Testis (tissue), 3 donors: ENCODE data around the gene SPSB3. TPM values are rescaled to one million over a fixed set of nuclear protein-coding genes. Genes with fewer than 3 reads are reported as not detected.
A peak's percentile ranks its signal among the peaks of the same experiment; 100 is the strongest.

ENCODE experiments used
- DNase-seq: peaks from one replicate; pipeline ENCODE4 v3.0.0-alpha.2; 2019
- H3K27ac ChIP-seq, 2 donors: fragments of 200-600 bp; sonication (generic); one replicate each; pipeline ENCODE4 v1.5.1; 2019
- H3K27me3 ChIP-seq: fragments of 200-600 bp; sonication (generic); one replicate; pipeline ENCODE4 v1.5.1; 2019
- H3K36me3 ChIP-seq: fragments of 200-600 bp; sonication (generic); one replicate; pipeline ENCODE4 v1.5.1; 2017; ENCODE audit warnings: low read depth; ENCODE audit errors: missing control alignments
- H3K4me1 ChIP-seq: fragments of 200-600 bp; sonication (generic); one replicate; pipeline ENCODE4 v1.5.1; 2019
- H3K4me3 ChIP-seq, 2 donors: fragments of 200-600 bp; sonication (generic); one replicate each; pipeline ENCODE4 v1.5.1; 2017 to 2019
- H3K9me3 ChIP-seq: fragments of 200-600 bp; sonication (generic); one replicate; pipeline ENCODE4 v1.5.1; 2017
- POLR2A ChIP-seq: fragments of 450-650 bp; IDR thresholded peaks from one replicate; pipeline ENCODE4 v1.6.1; 2017; ENCODE audit warnings: antibody characterized with exemption, mild to moderate bottlenecking, moderate library complexity
- WGBS, 2 donors: methylation state at CpG; one replicate each; pipeline ENCODE4 v1.1.5; 2018; 5-methylcytosine and 5-hydroxymethylcytosine counted together
- intact Hi-C: fragments of 100-400 bp; cut with DNase I; formaldehyde crosslinking; loops from one replicate; pipeline ENCODE4 v1.15.1; 2023; ENCODE audit warnings: low total_unique reads
- polyA plus RNA-seq: library from polyadenylated mRNA; stranded (reverse); fragments of 350-450 nt; fragmentation: Illumina TruSeq; extraction: RNeasy Lipid Tissue Mini Kit (QIAGEN cat#74804); gene quantifications from one replicate; pipeline ENCODE4 v1.2.3, GENCODE V29; 2014; ENCODE audit warnings: low read depth, low replicate concordance; ENCODE audit not compliant: insufficient read depth
- total RNA-seq, 2 donors: library from RNA; depleted of rRNA; stranded (reverse); fragments of >200 nt; gene quantifications; one replicate each; pipeline ENCODE4 v1.2.3, GENCODE V29; 2016
- TF ChIP-seq, protein P1 (sequence below), 3 experiments: fragments of 450-650 bp in 2 of 3; fragments of 200-600 bp in 1 of 3; sonication (generic) in 1 of 3; IDR thresholded peaks; one replicate each; pipeline ENCODE4 v1.5.1; 2016 to 2019; ENCODE audit warnings: antibody characterized with exemption in 3 of 3, mild to moderate bottlenecking in 2 of 3, moderate library complexity in 1 of 3

SPSB3 gene
- total and polyA plus RNA-seq, 3 donors from 2014 or later: 43.8 to 114 (median 111) TPM

DNA sequence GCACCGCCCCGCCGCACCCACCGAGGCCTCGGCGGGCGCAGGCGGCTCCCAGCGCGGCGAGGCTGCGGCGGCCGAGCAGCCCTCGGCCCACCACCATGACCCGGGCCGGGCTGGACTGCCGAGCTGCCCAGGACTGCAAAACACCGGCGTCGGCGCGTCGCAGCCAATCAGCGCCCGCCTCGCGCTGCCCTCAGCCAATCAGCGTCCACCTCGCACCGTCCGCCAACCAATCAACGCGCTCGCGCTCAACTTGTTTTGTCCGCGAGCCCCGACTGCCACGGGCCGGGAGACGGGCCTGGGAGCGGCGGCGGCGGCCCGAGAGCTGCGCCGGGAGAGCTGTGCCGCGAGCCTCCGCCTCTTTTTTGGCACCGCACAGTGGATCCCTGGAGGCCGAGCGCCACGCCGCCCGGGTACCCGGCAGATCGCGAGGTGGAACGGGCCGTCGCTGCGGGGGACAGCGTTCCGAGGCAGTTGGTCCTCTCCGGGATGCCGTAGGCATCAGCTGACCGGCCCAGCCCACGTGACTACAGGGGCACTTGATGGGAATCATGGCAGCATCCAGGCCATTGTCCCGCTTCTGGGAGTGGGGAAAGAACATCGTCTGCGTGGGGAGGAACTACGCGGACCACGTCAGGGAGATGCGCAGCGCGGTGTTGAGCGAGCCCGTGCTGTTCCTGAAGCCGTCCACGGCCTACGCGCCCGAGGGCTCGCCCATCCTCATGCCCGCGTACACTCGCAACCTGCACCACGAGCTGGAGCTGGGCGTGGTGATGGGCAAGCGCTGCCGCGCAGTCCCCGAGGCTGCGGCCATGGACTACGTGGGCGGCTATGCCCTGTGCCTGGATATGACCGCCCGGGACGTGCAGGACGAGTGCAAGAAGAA is 44.6 kb upstream of the SPSB3 start, which contains the start of the genes FAHD1 and HAGH:
Gene FAHD1 (plus strand): TSS at position 516 of the 883 bp plus-strand sequence. CDS start 33 bp downstream, at position 549.
Gene HAGH (minus strand): TSS at position 135 of the 883 bp plus-strand sequence. CDS start 38 bp downstream, at position 97.
- Histone ChIP-seq H3K36me3 (no peaks in the 10 kb centered on the region), H3K27ac (peak within 1 kb of the TSS; percentile 75 to 85), H3K9me3 (no peaks in the 10 kb centered on the region), H3K27me3 (no peaks in the 10 kb centered on the region), H3K4me1 (peaks cover 33% of the 10 kb centered on the region), H3K4me3 (peak within 1 kb of the TSS; percentile 82 to 89)
- TF ChIP-seq POLR2A: no peak
- TF ChIP-seq, protein P1, sequence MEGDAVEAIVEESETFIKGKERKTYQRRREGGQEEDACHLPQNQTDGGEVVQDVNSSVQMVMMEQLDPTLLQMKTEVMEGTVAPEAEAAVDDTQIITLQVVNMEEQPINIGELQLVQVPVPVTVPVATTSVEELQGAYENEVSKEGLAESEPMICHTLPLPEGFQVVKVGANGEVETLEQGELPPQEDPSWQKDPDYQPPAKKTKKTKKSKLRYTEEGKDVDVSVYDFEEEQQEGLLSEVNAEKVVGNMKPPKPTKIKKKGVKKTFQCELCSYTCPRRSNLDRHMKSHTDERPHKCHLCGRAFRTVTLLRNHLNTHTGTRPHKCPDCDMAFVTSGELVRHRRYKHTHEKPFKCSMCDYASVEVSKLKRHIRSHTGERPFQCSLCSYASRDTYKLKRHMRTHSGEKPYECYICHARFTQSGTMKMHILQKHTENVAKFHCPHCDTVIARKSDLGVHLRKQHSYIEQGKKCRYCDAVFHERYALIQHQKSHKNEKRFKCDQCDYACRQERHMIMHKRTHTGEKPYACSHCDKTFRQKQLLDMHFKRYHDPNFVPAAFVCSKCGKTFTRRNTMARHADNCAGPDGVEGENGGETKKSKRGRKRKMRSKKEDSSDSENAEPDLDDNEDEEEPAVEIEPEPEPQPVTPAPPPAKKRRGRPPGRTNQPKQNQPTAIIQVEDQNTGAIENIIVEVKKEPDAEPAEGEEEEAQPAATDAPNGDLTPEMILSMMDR (IDR thresholded peaks at IDR 0.05): peak in 1 of 3 experiments; percentile 4
- intact Hi-C loops: no loop called here
- peak; percentile 96 for DNase-seq
- WGBS, 2 donors: 1% methylated on average over 70 of the region's 104 CpGs; no CpG with 5 or more reads in 1 of the 2 donors

DNA sequence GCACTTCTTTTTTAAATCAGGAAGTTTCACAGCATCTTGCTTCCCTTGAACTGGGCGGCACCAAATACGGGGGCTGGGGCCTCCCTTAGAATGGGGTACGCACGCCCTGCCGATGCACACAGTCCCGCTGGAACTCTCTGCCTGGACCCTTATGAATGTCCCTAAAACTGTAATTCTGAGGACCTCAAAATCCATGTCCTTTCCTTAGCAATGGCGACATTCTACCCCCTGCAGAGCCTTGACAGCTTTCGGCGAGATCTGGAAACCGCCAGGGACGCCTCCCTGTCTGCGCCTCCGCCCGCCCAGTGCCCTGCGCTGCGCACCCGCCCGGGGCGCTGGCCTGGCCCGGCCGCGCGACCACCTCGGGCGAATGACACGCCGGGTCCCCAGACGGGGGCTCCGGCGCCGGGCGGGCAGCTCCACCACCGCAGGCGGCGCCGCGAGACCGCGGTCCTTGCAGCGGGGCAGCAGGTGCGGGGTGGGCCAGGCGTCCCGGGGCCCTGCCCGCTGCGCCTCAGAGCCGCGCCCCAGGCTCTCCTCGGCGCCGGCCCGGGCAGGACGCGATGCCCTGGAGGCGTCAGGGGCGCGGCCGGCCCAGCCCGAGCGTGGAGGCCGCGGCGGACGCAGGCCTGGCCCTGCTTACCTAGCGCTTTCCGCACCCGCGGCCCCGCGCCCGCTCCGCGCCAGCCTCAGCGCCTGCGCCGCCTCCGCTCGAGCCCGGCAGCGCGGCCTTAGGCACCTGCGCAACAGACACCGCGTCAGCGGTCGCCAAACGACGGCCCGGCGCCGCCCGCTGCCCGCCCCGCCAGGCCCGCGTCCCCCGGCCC is 43.7 kb upstream of the SPSB3 start:
- no peak for TF ChIP-seq POLR2A
- TF ChIP-seq, protein P1 (IDR thresholded peaks at IDR 0.05): no peak
- peaks cover 33% of the 10 kb centered on the region for H3K4me1 ChIP-seq
- no peaks in the 10 kb centered on the region for H3K27me3 ChIP-seq
- intact Hi-C loops: no loop called here
- H3K4me3 ChIP-seq: peak overlapping the region; percentile 57 to 89
- no peaks in the 10 kb centered on the region for H3K36me3 ChIP-seq
- H3K9me3 ChIP-seq: no peaks in the 10 kb centered on the region
- peak overlapping the region in 1 of 2 donors; percentile 85 for H3K27ac ChIP-seq
- WGBS, 2 donors: 2 to 8% methylated on average over 17 to 67 of the region's 96 CpGs
- no peak for DNase-seq

DNA sequence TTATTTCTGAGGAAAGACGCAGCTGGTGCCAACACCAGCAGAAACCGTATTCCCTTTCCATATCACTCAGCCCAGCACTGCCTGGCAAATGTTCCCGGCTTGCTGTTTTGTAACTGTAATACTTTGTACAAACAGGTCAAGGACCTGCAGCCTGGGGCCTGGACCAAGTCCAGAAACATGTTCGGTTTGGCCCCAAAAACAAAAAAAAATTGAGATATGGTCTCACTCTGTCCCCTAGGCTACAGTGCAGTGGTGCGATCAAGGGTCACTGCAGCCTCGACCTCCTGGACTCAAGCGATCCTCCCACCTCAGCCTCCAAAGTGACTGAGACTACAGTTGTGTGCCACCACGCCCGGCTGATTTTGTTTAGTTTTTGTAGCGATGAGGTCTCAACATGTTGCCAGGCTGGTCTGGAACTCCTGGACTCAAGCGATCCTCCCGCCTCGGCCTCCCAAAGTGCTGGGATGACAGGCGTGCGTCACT is 43.1 kb upstream of the SPSB3 start:
- H3K4me1 ChIP-seq: peaks cover 33% of the 10 kb centered on the region
- H3K9me3 ChIP-seq: no peaks in the 10 kb centered on the region
- H3K27me3 ChIP-seq: no peaks in the 10 kb centered on the region
- H3K4me3 ChIP-seq: peak overlapping the region; percentile 57 to 89
- WGBS, 2 donors: 24 to 33% methylated on average over 11 to 15 of the region's 15 CpGs
- intact Hi-C loops: no loop called here
- H3K27ac ChIP-seq: peak overlapping the region; percentile 7 to 85
- DNase-seq: peak; percentile 83
- TF ChIP-seq, protein P1 (IDR thresholded peaks at IDR 0.05): no peak
- no peak for TF ChIP-seq POLR2A
- H3K36me3 ChIP-seq: no peaks in the 10 kb centered on the region

DNA sequence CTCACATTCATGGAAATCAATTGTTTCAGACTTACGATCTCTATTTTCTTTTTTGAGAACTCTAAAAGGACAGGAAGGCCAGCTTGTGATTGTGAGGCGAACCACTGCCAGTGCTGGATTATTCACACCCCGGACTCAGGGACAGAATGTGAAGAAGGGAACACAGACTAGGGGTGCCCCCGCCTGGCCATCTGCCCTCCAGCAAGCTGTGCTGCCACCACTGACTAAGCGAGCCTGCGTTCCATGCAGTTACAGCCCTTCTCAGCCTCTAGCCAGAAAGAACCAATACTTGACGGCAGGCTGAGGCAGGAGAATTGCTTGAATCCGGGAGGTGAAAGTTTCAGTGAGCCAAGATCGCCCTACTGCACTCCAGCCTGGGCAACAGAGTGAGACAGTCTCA is 41.5 kb upstream of the SPSB3 start:
- H3K4me1 ChIP-seq: peaks cover 31% of the 10 kb centered on the region
- no peak overlapping the region for H3K4me3 ChIP-seq
- no peaks in the 10 kb centered on the region for H3K27me3 ChIP-seq
- no peaks in the 10 kb centered on the region for H3K36me3 ChIP-seq
- intact Hi-C loops: no loop called here
- H3K9me3 ChIP-seq: no peaks in the 10 kb centered on the region
- 56 to 64% methylated on average over 7 to 9 of the region's 9 CpGs for WGBS, 2 donors
- no peak for TF ChIP-seq POLR2A
- TF ChIP-seq, protein P1 (IDR thresholded peaks at IDR 0.05): no peak
- H3K27ac ChIP-seq: no peak overlapping the region
- DNase-seq: peak; percentile 83
